H1 (cell line): Measurements from ENCODE around the gene GCAT. TPM values are rescaled to one million over a fixed set of nuclear protein-coding genes. Genes with fewer than 3 reads are reported as not detected.

ENCODE experiments used
- CBX5 ChIP-seq: fragments of 300-800, 300-1000 bp; sonication (generic); IDR thresholded peaks from 2 replicates; pipeline ENCODE4 v1.7.1; 2016; ENCODE audit warnings: antibody characterized with exemption, low read length, low read depth
- EP300 ChIP-seq, 2 experiments: IDR thresholded peaks; 1 replicate in 1 of 2; 2 replicates in 1 of 2; pipeline ENCODE4 v1.6.1; 2011 to 2012; ENCODE audit warnings: low read depth in 2 of 2, low read length in 2 of 2, mild to moderate bottlenecking in 2 of 2, borderline replicate concordance in 1 of 2, inconsistent platforms in 1 of 2, moderate library complexity in 1 of 2
- EZH2 ChIP-seq: fragments of 200-600 bp; sonication (generic); IDR thresholded peaks from 2 replicates; pipeline ENCODE4 v1.7.1; 2012; ENCODE audit warnings: low read depth, mild to moderate bottlenecking, moderate library complexity, low read length, inconsistent platforms; ENCODE audit not compliant: severe bottlenecking
- JUND ChIP-seq: IDR thresholded peaks from 2 replicates; pipeline ENCODE4 v1.6.1; 2011; ENCODE audit warnings: mild to moderate bottlenecking, improper control_type of control experiment, low read length
- POLR2A ChIP-seq, 2 experiments: IDR thresholded peaks; 1 replicate in 1 of 2; 2 replicates in 1 of 2; pipeline ENCODE4 v1.6.1; 2011; ENCODE audit warnings: low read depth in 2 of 2, low read length in 2 of 2, mild to moderate bottlenecking in 2 of 2; ENCODE audit errors: control extremely low read depth in 1 of 2
- polyA plus RNA-seq, 7 experiments: library from polyadenylated mRNA; depleted of rRNA in 3 of 7; stranded (reverse) in 5 of 7; unstranded in 2 of 7; fragments of >200 nt in 5 of 7; fragments of 200-250 nt in 2 of 7; gene quantifications; 1 replicate in 5 of 7; 2 replicates in 1 of 7; 4 replicates in 1 of 7; pipeline versions ENCODE4 v1.2.1 to v1.2.3, GENCODE V29; 2011 to 2013; ENCODE audit warnings: missing spikeins in 2 of 7, mixed read lengths in 2 of 7
- total RNA-seq: library from RNA; stranded (reverse); fragmentation: NEBNext Ultra II Directional; extraction: Animal tissue kit (Norgen Biotek cat#: 25700); gene quantifications from 2 replicates; pipeline ENCODE4 v1.2.1, GENCODE V29; 2021

Gene GCAT
- total and polyA plus RNA-seq, 2 of the 8 experiments (the other 6 are each of a cell fraction or from before 2014, with no cell fraction given): 24.3 to 47.5 TPM

DNA sequence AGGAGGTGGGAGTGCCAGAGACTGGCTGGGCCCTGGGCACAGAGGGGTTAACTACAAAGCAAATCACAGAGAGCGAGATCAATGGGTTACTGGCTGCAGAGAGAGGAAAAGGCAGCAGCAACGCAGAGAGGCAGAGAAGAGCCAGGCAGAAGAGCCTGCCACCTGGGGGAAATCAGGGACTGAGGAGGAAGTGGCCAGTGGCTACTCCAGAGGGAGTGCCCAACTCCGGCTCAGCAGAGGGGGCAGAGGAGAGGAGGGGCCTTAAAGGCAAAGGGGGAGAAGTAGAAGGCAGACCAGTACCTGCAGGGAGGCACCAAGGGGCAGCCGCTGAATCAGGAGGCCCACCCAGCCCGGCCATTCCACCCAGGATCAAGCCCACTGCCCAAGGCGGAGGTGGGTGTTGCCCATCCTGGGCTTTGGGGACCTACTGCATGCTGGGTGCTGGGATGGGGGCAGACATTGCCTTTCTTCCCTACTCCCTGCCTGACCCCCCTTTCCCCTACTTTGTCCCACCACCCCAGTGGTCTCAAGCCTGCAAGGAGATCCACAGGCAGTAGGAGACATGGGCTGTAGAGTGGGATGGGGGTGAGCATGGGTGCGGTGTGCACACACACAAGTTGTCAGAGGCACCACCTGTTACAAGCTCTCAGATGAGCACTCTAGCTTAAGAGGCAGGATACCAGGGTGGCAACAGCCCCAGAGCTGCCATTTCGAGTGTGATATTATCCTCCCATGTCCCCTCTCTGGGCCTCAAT is 14.5 kb downstream of the GCAT start (continued):
- TF ChIP-seq CBX5 (no peak), POLR2A (IDR thresholded peaks at IDR 0.05; ENCODE audit: control extremely low read depth in 1 of 2, low read depth in 2 of 2, low read length in 2 of 2) (no peak), EZH2 (no peak), JUND (no peak), EP300 (IDR thresholded peaks at IDR 0.05; ENCODE audit: borderline replicate concordance in 1 of 2, low read depth in 2 of 2, low read length in 2 of 2) (no peak)
- TF ChIP-seq, all 59 proteins: peak for 10
